GM12878 (cell line): ENCODE results near the gene CYP3A7. TPM values are rescaled to one million over a fixed set of nuclear protein-coding genes. Genes with fewer than 3 reads are reported as not detected.

ENCODE experiments used
- ATAC-seq: fragments of 200-7000 bp; cut with Tn5 transposase; 3 replicates; pipeline ENCODE4 v1.9.1; 2020; ENCODE audit warnings: mild to moderate bottlenecking, moderate library complexity
- BruUV-seq: library from RNA; stranded (reverse); fragments of 400-500 nt; replicated peaks from 2 replicates; lab custom pipeline; 2021; lab: Mats Ljungman, UMichigan
- CTCF ChIA-PET: fragments of 300-600 bp; sonication (Branson Sonifier 250); formaldehyde crosslinking; extraction: SDS; loops from one replicate; lab custom pipeline; 2021; ENCODE audit warnings: inconsistent platforms; lab: Yijun Ruan, JAX
- POLR2A ChIA-PET: fragments of 350-600 bp; formaldehyde crosslinking; extraction: SDS; loops from one replicate; lab custom pipeline; 2021; ENCODE audit warnings: inconsistent platforms; lab: Charles Lee
- RAD21 ChIA-PET: fragments of 300-600 bp; sonication (Branson Sonifier 250); formaldehyde crosslinking; loops from one replicate; lab custom pipeline; 2023; ENCODE audit warnings: antibody characterized with exemption; ENCODE audit not compliant: unreplicated experiment; lab: Charles Lee
- SMC1A ChIA-PET: fragments of 300-600 bp; sonication (Branson Sonifier 250); formaldehyde crosslinking; loops from one replicate; lab custom pipeline; 2023; ENCODE audit not compliant: unreplicated experiment, uncharacterized antibody; lab: Charles Lee
- DNase-seq: peaks from one replicate; pipeline ENCODE4 v3.0.0-alpha.2; 2011; ENCODE audit warnings: low read depth, low spot score
- FAIRE-seq: peaks from 3 replicates; lab custom pipeline; 2011; peaks lifted over from hg19 to GRCh38; lab: Jason Lieb, UNC
- H2AFZ ChIP-seq: 2 replicates; pipeline ENCODE4 v1.6.0; 2011; ENCODE audit warnings: low read depth, low read length, control low read depth; ENCODE audit not compliant: control insufficient read depth
- H3K27ac ChIP-seq: 2 replicates; pipeline ENCODE4 v1.5.1; 2011; ENCODE audit warnings: control low read depth; ENCODE audit not compliant: control insufficient read depth, insufficient read depth
- H3K27me3 ChIP-seq, 2 experiments: replicated peaks in 1 of 2; 2 replicates each; pipeline versions ENCODE4 v1.6.0 to v1.6.1; 2011; ENCODE audit warnings: low read length in 1 of 2; ENCODE audit not compliant: control insufficient read depth in 2 of 2, insufficient read depth in 2 of 2
- H3K36me3 ChIP-seq, 2 experiments: 2 replicates each; pipeline ENCODE4 v1.5.1; 2011; ENCODE audit warnings: low read length in 1 of 2; ENCODE audit not compliant: control insufficient read depth in 2 of 2, insufficient read depth in 2 of 2
- H3K4me1 ChIP-seq: 2 replicates; pipeline ENCODE4 v1.6.1; 2011; ENCODE audit warnings: mild to moderate bottlenecking, low read length, moderate library complexity, mixed read lengths; ENCODE audit not compliant: control insufficient read depth, insufficient read depth
- H3K4me2 ChIP-seq: 2 replicates; pipeline ENCODE4 v1.6.0; 2011; ENCODE audit warnings: control low read depth; ENCODE audit not compliant: control insufficient read depth, insufficient read depth
- H3K4me3 ChIP-seq: fragments of 200-600 bp; sonication (generic); 2 replicates; pipeline ENCODE4 v1.5.1; 2016
- H3K79me2 ChIP-seq: 2 replicates; pipeline ENCODE4 v1.6.0; 2011; ENCODE audit warnings: low read length; ENCODE audit not compliant: control insufficient read depth, insufficient read depth
- H3K9ac ChIP-seq: 2 replicates; pipeline ENCODE4 v1.8.0; 2011; ENCODE audit warnings: low read length, control low read depth, mixed read lengths; ENCODE audit not compliant: control insufficient read depth, insufficient read depth
- H3K9me3 ChIP-seq: replicated peaks from 3 replicates; pipeline ENCODE4 v1.5.1; 2011; ENCODE audit warnings: mild to moderate bottlenecking, low read length; ENCODE audit not compliant: control insufficient read depth, insufficient read depth
- H4K20me1 ChIP-seq: 2 replicates; pipeline ENCODE4 v1.6.0; 2011; ENCODE audit not compliant: control insufficient read depth, insufficient read depth
- WGBS: methylation state at CpG from one replicate; pipeline ENCODE4 v1.1.6; 2016; ENCODE audit warnings: low lambda C conversion rate; ENCODE audit not compliant: insufficient replicate concordance, insufficient coverage; ENCODE audit errors: missing lambda C conversion rate; 5-methylcytosine and 5-hydroxymethylcytosine counted together
- in situ Hi-C: fragments of 300-500 bp; cut with MboI; formaldehyde crosslinking; loops from 9 replicates; pipeline ENCODE4 v1.14.3; 2018; ENCODE audit warnings: mixed read lengths
- intact Hi-C: fragments of 100-400 bp; cut with micrococcal nuclease; formaldehyde crosslinking; loops from one replicate; pipeline ENCODE4 v1.14.2; 2022; ENCODE audit not compliant: unreplicated experiment
- polyA plus RNA-seq, 11 experiments: library from polyadenylated mRNA; depleted of rRNA in 4 of 11; unstranded in 6 of 11; stranded (reverse) in 5 of 11; fragments of >200 nt; fragmentation: Nextera tagmentation in 4 of 11; fragmentation: Illumina TruSeq in 1 of 11; extraction: Ambion mirVana in 4 of 11; extraction: Trizol in 1 of 11; gene quantifications; 1 replicate in 1 of 11; 2 replicates in 10 of 11; pipeline versions ENCODE4 v1.2.1 to v1.2.3, GENCODE V29; 2011 to 2016; ENCODE audit warnings: inconsistent platforms in 2 of 11, missing spikeins in 2 of 11, low read depth in 1 of 11
- total RNA-seq, 4 experiments: library from RNA; depleted of rRNA in 3 of 4; stranded (reverse); fragments of >200 nt in 3 of 4; fragmentation: Illumina TruSeq in 1 of 4; extraction: Trizol in 1 of 4; gene quantifications; 2 replicates each; pipeline versions ENCODE4 v1.2.1 to v1.2.3, GENCODE V29; 2013 to 2021
- TF ChIP-seq, protein P1 (sequence below): IDR thresholded peaks from 2 replicates; pipeline ENCODE4 v1.6.1; 2011; ENCODE audit warnings: borderline replicate concordance, low read depth, mild to moderate bottlenecking, moderate library complexity, low read length; ENCODE audit not compliant: insufficient read depth, poor library complexity, severe bottlenecking
- TF ChIP-seq, protein P2 (sequence below): IDR thresholded peaks from 2 replicates; pipeline ENCODE4 v1.6.1; 2012; ENCODE audit warnings: low read depth, low read length, improper control_type of control experiment

The CYP3A7 gene
- total and polyA plus RNA-seq, 10 of the 15 experiments (the other 5 are each of a cell fraction or from before 2014, with no cell fraction given), result 0.05 to 0.11 (median 0.06) TPM; not detected in 7

DNA sequence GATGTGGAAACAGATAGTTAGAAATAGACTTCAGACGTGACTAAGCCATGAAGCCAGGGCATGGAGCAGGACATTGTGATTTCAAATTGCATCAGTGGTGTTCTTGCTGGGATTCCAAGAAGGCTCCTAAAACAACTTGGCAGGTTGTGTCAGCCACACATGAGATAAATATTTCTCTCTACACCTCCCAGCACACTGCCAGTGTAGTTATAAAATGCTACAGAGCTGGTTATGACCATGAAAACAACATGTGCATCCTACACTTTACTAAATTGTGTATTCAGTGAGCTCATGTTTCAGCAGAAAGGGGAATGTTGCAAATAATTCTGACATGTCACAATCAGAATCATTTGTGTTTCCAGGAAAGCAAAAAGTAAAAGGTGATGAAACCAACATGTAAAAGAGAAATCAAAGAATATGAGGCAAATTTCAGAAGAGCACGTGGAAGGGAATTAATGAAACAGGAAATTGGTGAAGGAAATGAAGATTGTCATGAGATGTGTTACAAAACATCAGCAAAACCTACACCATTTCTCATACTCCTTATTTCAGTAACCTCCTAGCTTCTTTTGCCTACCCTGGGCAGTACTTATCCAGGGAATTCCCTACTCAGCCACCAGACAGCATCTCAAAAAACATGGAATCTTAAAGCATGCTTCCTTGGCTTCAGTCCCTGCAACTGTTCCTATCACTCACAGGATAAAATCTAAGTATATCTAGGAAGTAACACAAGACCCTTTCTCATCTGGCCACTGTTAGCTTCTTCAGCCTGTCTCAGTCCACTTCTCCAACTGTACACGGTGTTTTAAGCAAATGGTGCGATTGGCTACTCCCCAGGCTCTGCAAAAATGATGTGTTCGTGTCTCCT, 5.8 kb upstream of the CYP3A7 start:
- RAD21 ChIA-PET, result no interaction called here
- no peak overlapping the region for H3K9ac ChIP-seq
- TF ChIP-seq, protein P1, sequence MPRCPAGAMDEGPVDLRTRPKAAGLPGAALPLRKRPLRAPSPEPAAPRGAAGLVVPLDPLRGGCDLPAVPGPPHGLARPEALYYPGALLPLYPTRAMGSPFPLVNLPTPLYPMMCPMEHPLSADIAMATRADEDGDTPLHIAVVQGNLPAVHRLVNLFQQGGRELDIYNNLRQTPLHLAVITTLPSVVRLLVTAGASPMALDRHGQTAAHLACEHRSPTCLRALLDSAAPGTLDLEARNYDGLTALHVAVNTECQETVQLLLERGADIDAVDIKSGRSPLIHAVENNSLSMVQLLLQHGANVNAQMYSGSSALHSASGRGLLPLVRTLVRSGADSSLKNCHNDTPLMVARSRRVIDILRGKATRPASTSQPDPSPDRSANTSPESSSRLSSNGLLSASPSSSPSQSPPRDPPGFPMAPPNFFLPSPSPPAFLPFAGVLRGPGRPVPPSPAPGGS, result no peak
- TF ChIP-seq, protein P2, sequence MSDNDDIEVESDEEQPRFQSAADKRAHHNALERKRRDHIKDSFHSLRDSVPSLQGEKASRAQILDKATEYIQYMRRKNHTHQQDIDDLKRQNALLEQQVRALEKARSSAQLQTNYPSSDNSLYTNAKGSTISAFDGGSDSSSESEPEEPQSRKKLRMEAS, result no peak

More for the DNA sequence above, 5.8 kb upstream of the CYP3A7 start:
- Histone ChIP-seq H3K9me3 (no peaks in the 10 kb centered on the region; the same call in 2 of the 3 replicates), H3K36me3 (no peaks in the 10 kb centered on the region), H3K4me1 (no peaks in the 10 kb centered on the region), H3K4me3 (no peak overlapping the region), H4K20me1 (no peaks in the 10 kb centered on the region), H3K79me2 (no peaks in the 10 kb centered on the region), H2AFZ (no peak overlapping the region), H3K27ac (no peak overlapping the region), H3K27me3 (no peaks in the 10 kb centered on the region), H3K4me2 (no peak overlapping the region)
- no TSS peak for BruUV-seq
- SMC1A ChIA-PET, result no interaction called here
- in situ Hi-C loops, result no loop called here
- POLR2A ChIA-PET, result no interaction called here
- no peak for FAIRE-seq
- intact Hi-C loops, result no loop called here
- CTCF ChIA-PET, result no interaction called here
- no peak for DNase-seq
- 8% methylated on average over 5 of the region's 5 CpGs for WGBS
- ATAC-seq, result no peak
